ENCODE results near the gene CLUH. TPM values are rescaled to one million over a fixed set of nuclear protein-coding genes. Genes with fewer than 3 reads are reported as not detected.
A peak's percentile ranks its signal among the peaks of the same experiment; 100 is the strongest.

Gene CLUH
- total RNA-seq, 1 donor from 2014 or later = 53.6 TPM

DNA sequence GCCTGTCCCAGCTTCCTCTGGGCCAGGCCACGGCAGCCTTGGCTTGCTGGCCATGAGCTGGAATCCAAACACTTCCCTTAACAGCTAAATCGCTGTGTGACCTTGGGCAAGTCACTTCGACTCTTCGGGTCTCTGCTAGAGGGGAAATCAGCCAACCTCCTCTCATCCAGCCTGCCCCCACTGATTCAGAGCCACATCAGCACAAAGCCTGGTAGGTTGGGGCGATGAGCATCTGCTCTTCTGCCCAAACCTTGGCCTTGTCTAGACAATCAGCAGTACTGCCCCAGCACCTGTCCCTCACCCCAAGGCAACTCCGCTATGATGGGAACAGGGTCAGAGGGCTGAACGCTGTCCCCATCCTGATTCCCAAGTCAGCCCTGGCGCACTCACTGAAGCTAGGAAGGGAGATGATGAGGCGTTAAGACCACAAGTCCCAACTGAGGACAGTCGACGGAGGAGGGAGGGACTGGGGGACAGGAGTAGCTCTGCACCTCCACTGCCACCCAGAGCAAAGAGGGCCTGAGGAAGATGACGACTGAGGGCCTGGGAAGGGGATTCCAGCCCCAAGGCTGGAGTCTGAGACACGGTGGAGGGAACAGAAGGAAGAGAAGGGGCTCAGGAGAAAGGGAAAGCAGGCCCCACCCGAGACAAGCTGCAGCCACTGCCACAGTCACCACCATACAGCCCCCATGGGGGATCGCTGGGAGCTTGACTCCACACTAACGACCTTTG, 1.3 kb downstream of the CLUH start:
- peak overlapping the region; percentile 61 for H3K9ac ChIP-seq (ENCODE audit: low read length)
- H3K9me3 ChIP-seq (ENCODE audit: insufficient read depth, low read depth, low read length) = no peaks in the 10 kb centered on the region
- H3K4me1 Mint-ChIP-seq (ENCODE audit: low read depth, unreplicated experiment) = peaks cover 22% of the 10 kb centered on the region
- H3K79me2 ChIP-seq (ENCODE audit: insufficient read depth, low read length) = peaks cover 65% of the 10 kb centered on the region
- H3K4me2 ChIP-seq (ENCODE audit: low read length) = peak overlapping the region; percentile 90
- no peak for FAIRE-seq
- peaks cover 58% of the 10 kb centered on the region for H4K20me1 ChIP-seq (ENCODE audit: insufficient read depth, low read length)
- H3K27me3 ChIP-seq (ENCODE audit: insufficient read depth, low read length) = no peaks in the 10 kb centered on the region
- TF ChIP-seq EZH2 (IDR thresholded peaks at IDR 0.05; ENCODE audit: insufficient read depth, low read length) = no peak
- TF ChIP-seq, protein P1, sequence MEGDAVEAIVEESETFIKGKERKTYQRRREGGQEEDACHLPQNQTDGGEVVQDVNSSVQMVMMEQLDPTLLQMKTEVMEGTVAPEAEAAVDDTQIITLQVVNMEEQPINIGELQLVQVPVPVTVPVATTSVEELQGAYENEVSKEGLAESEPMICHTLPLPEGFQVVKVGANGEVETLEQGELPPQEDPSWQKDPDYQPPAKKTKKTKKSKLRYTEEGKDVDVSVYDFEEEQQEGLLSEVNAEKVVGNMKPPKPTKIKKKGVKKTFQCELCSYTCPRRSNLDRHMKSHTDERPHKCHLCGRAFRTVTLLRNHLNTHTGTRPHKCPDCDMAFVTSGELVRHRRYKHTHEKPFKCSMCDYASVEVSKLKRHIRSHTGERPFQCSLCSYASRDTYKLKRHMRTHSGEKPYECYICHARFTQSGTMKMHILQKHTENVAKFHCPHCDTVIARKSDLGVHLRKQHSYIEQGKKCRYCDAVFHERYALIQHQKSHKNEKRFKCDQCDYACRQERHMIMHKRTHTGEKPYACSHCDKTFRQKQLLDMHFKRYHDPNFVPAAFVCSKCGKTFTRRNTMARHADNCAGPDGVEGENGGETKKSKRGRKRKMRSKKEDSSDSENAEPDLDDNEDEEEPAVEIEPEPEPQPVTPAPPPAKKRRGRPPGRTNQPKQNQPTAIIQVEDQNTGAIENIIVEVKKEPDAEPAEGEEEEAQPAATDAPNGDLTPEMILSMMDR (IDR thresholded peaks at IDR 0.05; ENCODE audit: insufficient read depth, low read depth, low read length) = no peak
- no peak overlapping the region for H3K27ac ChIP-seq (ENCODE audit: low read depth, low read length)
- H3K4me3 ChIP-seq (ENCODE audit: insufficient read depth, low read depth, low read length) = peak overlapping the region; percentile 68
- H3K4me1 ChIP-seq (ENCODE audit: insufficient read depth, low read length) = peaks cover 27% of the 10 kb centered on the region
- H3K9me3 Mint-ChIP-seq (ENCODE audit: unreplicated experiment) = no peaks in the 10 kb centered on the region
- H3K27ac Mint-ChIP-seq (ENCODE audit: unreplicated experiment) = peak overlapping the region; percentile 93
- no peaks in the 10 kb centered on the region for H3K36me3 ChIP-seq (ENCODE audit: insufficient read depth, low read length)
- H3K27me3 Mint-ChIP-seq (ENCODE audit: low read depth, unreplicated experiment) = no peaks in the 10 kb centered on the region
- no peak overlapping the region for H2AFZ ChIP-seq (ENCODE audit: low read depth, low read length)
- H3K4me3 Mint-ChIP-seq (ENCODE audit: unreplicated experiment) = peak overlapping the region; percentile 92
- peaks cover 2% of the 10 kb centered on the region for H3K36me3 Mint-ChIP-seq (ENCODE audit: low read depth, unreplicated experiment)
- DNase-seq (ENCODE audit: low read depth) = no peak

DNA sequence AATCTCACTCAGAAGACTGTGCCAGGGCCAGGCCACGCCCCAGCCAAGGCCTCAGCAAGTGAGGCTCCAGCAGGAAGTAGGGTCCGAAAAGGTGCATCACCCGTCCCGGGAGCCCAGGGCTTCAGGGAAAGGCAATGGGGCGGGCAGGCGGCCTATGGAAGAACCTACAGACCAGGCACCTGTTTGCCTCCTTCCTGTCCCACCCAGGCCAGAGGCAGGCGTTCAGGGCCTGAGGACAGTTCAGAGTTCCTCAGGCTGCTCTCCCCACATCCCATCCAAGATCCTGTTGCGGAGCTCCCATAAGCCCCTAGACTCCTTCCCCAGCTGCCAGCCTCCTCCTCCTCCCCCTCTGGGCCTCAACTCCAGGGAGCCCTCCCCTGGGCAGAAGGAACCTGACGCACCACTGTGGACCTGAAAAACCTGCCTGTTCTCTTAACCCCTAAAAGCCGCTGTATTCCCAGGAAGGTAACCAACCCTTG, 2.3 kb downstream of the CLUH start:
- Histone ChIP-seq H3K9me3 (ENCODE audit: insufficient read depth, low read depth, low read length) (no peaks in the 10 kb centered on the region), H3K4me3 (ENCODE audit: insufficient read depth, low read depth, low read length) (no peak overlapping the region), H3K27ac (ENCODE audit: low read depth, low read length) (no peak overlapping the region), H2AFZ (ENCODE audit: low read depth, low read length) (no peak overlapping the region), H3K4me2 (ENCODE audit: low read length) (peak overlapping the region; percentile 90), H3K36me3 (ENCODE audit: insufficient read depth, low read length) (no peaks in the 10 kb centered on the region), H4K20me1 (ENCODE audit: insufficient read depth, low read length) (peaks cover 68% of the 10 kb centered on the region), H3K9ac (ENCODE audit: low read length) (no peak overlapping the region), H3K4me1 (ENCODE audit: insufficient read depth, low read length) (peaks cover 32% of the 10 kb centered on the region), H3K79me2 (ENCODE audit: insufficient read depth, low read length) (peaks cover 75% of the 10 kb centered on the region), H3K27me3 (ENCODE audit: insufficient read depth, low read length) (no peaks in the 10 kb centered on the region)
- Mint-ChIP-seq H3K9me3 (ENCODE audit: unreplicated experiment) (no peaks in the 10 kb centered on the region), H3K4me3 (ENCODE audit: unreplicated experiment) (peak overlapping the region; percentile 92), H3K27ac (ENCODE audit: unreplicated experiment) (no peak overlapping the region), H3K36me3 (ENCODE audit: low read depth, unreplicated experiment) (peaks cover 2% of the 10 kb centered on the region), H3K27me3 (ENCODE audit: low read depth, unreplicated experiment) (no peaks in the 10 kb centered on the region), H3K4me1 (ENCODE audit: low read depth, unreplicated experiment) (peaks cover 25% of the 10 kb centered on the region)
- TF ChIP-seq, protein P1 (IDR thresholded peaks at IDR 0.05; ENCODE audit: insufficient read depth, low read depth, low read length) = no peak
- no peak for TF ChIP-seq EZH2 (IDR thresholded peaks at IDR 0.05; ENCODE audit: insufficient read depth, low read length)
- no peak for FAIRE-seq
- no peak for DNase-seq (ENCODE audit: low read depth)

Data from astrocyte (in vitro differentiated cells and primary cell).